NB4 (cell line): ENCODE measurements around the gene SPRED3.

Source experiments
- DNase-seq: peaks from one replicate; pipeline ENCODE4 v3.0.0; 2010; ENCODE audit warnings: low read depth
- H3K4me3 ChIP-seq: one replicate; pipeline ENCODE4 v1.5.1; 2011; ENCODE audit warnings: mild to moderate bottlenecking, low read depth, low read length, moderate library complexity
- MAX ChIP-seq: IDR thresholded peaks from 2 replicates; pipeline ENCODE4 v1.6.1; 2011; ENCODE audit warnings: low read depth, low read length
- MYC ChIP-seq: IDR thresholded peaks from 2 replicates; pipeline ENCODE4 v1.6.1; 2011; ENCODE audit warnings: low read depth, low read length
- POLR2A ChIP-seq: IDR thresholded peaks from 2 replicates; pipeline ENCODE4 v1.6.1; 2011; ENCODE audit warnings: mild to moderate bottlenecking; ENCODE audit not compliant: insufficient read length; ENCODE audit errors: extremely low read depth
- TF ChIP-seq, protein P1 (sequence below): IDR thresholded peaks from one replicate; pipeline ENCODE4 v1.5.1; 2012; ENCODE audit warnings: low read depth, low read length

The SPRED3 gene

GRCh38 chr19:38391911-38392464 is 3.5 kb downstream of the SPRED3 start:
- no peak for DNase-seq
- TF ChIP-seq MAX (no peak), MYC (no peak), POLR2A (no peak)
- TF ChIP-seq, protein P1, sequence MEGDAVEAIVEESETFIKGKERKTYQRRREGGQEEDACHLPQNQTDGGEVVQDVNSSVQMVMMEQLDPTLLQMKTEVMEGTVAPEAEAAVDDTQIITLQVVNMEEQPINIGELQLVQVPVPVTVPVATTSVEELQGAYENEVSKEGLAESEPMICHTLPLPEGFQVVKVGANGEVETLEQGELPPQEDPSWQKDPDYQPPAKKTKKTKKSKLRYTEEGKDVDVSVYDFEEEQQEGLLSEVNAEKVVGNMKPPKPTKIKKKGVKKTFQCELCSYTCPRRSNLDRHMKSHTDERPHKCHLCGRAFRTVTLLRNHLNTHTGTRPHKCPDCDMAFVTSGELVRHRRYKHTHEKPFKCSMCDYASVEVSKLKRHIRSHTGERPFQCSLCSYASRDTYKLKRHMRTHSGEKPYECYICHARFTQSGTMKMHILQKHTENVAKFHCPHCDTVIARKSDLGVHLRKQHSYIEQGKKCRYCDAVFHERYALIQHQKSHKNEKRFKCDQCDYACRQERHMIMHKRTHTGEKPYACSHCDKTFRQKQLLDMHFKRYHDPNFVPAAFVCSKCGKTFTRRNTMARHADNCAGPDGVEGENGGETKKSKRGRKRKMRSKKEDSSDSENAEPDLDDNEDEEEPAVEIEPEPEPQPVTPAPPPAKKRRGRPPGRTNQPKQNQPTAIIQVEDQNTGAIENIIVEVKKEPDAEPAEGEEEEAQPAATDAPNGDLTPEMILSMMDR, result no peak
- H3K4me3 ChIP-seq, result no peak overlapping the region

- no peak for DNase-seq
- TF ChIP-seq POLR2A, result no peak
- no peak for TF ChIP-seq MYC
- TF ChIP-seq, protein P1, result no peak
- H3K4me3 ChIP-seq, result no peak overlapping the region
Observed at GRCh38 chr19:38392707-38393308, 4.3 kb downstream of the SPRED3 start.

- DNase-seq, result no peak
- no peak for TF ChIP-seq POLR2A
- TF ChIP-seq MYC, result no peak
Observed at GRCh38 chr19:38394488-38394887, 6.0 kb downstream of the SPRED3 start.

DNA sequence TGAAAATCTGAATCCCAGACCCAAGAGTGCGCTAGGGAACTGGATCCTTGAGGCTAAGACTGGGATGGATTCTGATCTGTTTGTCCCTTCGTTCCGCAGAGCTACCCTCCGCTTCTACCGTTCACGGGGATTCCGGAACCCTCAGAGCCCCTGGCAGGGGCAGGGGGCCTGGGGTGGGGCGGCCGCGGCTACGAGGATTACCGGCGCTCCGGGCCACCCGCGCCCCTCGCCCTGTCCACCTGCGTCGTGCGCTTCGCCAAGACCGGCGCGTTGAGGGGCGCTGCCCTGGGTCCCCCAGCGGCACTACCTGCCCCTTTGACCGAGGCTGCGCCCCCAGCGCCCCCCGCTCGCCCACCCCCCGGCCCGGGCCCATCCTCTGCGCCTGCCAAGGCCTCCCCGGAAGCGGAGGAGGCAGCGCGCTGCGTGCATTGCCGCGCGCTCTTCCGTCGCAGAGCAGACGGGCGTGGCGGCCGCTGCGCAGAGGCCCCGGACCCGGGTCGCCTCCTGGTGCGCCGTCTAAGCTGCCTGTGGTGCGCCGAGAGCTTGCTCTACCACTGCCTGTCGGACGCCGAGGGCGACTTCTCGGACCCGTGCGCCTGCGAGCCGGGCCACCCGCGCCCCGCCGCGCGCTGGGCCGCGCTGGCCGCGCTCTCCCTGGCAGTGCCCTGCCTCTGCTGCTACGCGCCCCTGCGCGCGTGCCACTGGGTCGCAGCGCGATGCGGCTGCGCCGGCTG is 7.1 kb downstream of the SPRED3 start:
- no peak for DNase-seq
- no peak overlapping the region for H3K4me3 ChIP-seq
- TF ChIP-seq MYC, result no peak
- TF ChIP-seq, protein P1, result no peak
- no peak for TF ChIP-seq MAX
- no peak for TF ChIP-seq POLR2A

More at GRCh38 chr19:38394488-38394887, 6.0 kb downstream of the SPRED3 start:
- H3K4me3 ChIP-seq, result no peak overlapping the region

DNA sequence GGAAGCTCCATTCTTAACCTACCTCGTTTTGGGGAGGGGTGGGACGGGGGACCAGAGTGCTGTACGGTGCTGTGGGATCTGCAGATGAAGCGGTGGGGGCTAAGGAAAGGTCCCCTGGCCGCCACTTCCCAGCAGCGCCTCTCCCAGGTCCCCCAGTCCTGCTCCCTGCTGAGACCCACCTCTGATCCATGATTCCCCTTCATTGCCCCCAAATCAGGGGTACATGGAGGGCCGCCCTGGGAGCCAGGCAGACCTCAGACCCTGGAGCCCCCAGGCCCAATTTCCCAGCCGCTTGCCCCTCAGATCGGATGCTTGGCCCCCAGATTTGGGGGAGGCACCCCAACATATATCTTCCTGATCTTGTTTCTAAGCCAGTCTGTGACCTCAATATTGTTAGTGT is 10.6 kb downstream of the SPRED3 start:
- TF ChIP-seq MAX, result no peak
- TF ChIP-seq MYC, result no peak
- no peak for TF ChIP-seq POLR2A
- TF ChIP-seq, protein P1, result no peak
- H3K4me3 ChIP-seq, result no peak overlapping the region
- DNase-seq, result no peak

DNA sequence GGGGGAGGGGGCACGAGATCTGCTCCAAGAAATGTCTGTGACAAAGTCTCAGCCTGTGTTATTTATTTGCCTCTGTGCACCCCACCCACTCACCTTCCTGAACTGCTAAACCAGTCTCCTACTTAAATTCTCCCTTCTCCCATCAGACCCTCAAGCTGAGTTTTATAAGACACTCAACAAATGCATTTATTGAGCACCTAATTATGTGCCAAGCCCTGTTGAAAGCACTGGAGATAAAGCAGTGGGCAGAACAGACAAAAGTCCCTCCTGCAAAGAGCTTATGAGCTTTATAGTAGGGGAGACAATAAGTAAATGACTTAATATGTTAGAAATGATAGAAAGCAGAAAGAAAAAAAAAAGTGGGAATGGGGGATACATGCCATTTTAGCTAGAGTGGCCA is 11.0 kb downstream of the SPRED3 start:
- no peak for TF ChIP-seq POLR2A
- TF ChIP-seq MAX, result no peak
- TF ChIP-seq, protein P1, result no peak
- TF ChIP-seq MYC, result no peak
- H3K4me3 ChIP-seq, result no peak overlapping the region
- no peak for DNase-seq
